Measurements from ENCODE around the gene ATXN7.

Gene ATXN7

DNA sequence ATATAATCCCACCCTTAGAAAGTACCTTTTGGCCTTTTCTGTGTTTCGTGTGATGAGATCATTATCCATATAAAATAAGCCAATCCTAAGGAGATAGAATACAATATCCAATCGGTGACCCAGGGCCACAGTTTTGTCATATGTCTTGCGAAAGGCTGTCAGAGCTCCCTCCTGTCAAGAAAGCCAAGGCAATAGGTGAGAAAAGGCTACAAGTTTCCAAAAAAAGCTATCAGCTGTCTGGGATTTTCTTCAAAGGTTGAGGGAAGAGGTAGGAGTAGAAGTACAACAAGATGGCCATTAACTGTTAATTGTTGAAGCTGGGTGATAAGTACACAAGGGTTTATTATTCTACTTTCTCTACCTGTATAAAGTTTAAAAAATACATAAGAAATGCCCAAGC is 155.6 kb downstream of the ATXN7 start:
- TF ChIP-seq, protein P1, sequence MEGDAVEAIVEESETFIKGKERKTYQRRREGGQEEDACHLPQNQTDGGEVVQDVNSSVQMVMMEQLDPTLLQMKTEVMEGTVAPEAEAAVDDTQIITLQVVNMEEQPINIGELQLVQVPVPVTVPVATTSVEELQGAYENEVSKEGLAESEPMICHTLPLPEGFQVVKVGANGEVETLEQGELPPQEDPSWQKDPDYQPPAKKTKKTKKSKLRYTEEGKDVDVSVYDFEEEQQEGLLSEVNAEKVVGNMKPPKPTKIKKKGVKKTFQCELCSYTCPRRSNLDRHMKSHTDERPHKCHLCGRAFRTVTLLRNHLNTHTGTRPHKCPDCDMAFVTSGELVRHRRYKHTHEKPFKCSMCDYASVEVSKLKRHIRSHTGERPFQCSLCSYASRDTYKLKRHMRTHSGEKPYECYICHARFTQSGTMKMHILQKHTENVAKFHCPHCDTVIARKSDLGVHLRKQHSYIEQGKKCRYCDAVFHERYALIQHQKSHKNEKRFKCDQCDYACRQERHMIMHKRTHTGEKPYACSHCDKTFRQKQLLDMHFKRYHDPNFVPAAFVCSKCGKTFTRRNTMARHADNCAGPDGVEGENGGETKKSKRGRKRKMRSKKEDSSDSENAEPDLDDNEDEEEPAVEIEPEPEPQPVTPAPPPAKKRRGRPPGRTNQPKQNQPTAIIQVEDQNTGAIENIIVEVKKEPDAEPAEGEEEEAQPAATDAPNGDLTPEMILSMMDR (conservative IDR thresholded peaks at IDR 0.05; ENCODE audit: low read length) = no peak
- no peaks in the 10 kb centered on the region for H3K27me3 ChIP-seq (ENCODE audit: insufficient read depth, low read length, poor library complexity, severe bottlenecking)
- H3K9ac ChIP-seq (ENCODE audit: low read depth, low read length, poor library complexity, severe bottlenecking) = no peak overlapping the region
- H4K20me1 ChIP-seq (ENCODE audit: insufficient read depth, low read length, poor library complexity, severe bottlenecking) = peaks cover 31% of the 10 kb centered on the region
- H3K36me3 ChIP-seq (ENCODE audit: insufficient read depth, low read length) = peaks cover 43% of the 10 kb centered on the region; the same call in 1 of the 2 replicates
- H3K4me2 ChIP-seq (ENCODE audit: low read depth, low read length, poor library complexity, severe bottlenecking) = peak overlapping the region; percentile 99
- H2AFZ ChIP-seq (ENCODE audit: low read length) = no peak overlapping the region
- peaks cover 32% of the 10 kb centered on the region for H3K79me2 ChIP-seq (ENCODE audit: insufficient read depth, low read length)
- no peaks in the 10 kb centered on the region for H3F3A ChIP-seq (ENCODE audit: low read depth)
- H3K9me2 ChIP-seq (replicated peaks; ENCODE audit: low read depth, low read length) = no peaks in the 10 kb centered on the region
- no peak overlapping the region for H3K4me3 ChIP-seq (ENCODE audit: low read length, poor library complexity, severe bottlenecking)
- H3K9me3 ChIP-seq (ENCODE audit: insufficient read depth, low read depth, low read length) = no peaks in the 10 kb centered on the region
- H3K4me1 ChIP-seq (ENCODE audit: insufficient read depth, low read length, poor library complexity, severe bottlenecking) = peaks cover 23% of the 10 kb centered on the region

DNA sequence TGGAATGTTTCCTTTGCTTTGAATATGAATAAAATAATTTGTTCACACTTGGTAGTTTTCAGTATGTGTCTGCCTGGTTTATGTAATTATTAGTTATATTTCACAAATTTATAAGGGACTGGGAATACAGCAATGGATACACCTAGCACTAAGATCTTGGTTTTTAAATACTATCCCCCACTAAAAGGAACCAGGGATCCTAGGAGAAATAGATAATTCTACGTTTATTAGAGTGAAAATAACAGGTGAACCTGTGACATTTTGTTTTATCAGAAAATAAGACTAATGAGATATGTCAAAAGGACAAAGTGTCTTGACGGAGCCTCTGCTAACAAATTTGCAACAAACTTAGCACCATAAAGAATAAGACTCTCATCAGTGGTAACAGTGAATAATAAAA is 156.2 kb downstream of the ATXN7 start:
- Histone ChIP-seq H2AFZ (ENCODE audit: low read length) (no peak overlapping the region), H3K27me3 (ENCODE audit: insufficient read depth, low read length, poor library complexity, severe bottlenecking) (no peaks in the 10 kb centered on the region), H3K4me2 (ENCODE audit: low read depth, low read length, poor library complexity, severe bottlenecking) (peak overlapping the region; percentile 99), H3K9me2 (replicated peaks; ENCODE audit: low read depth, low read length) (no peaks in the 10 kb centered on the region), H3K36me3 (ENCODE audit: insufficient read depth, low read length) (peaks cover 37% of the 10 kb centered on the region; the same call in 1 of the 2 replicates), H3K4me3 (ENCODE audit: low read length, poor library complexity, severe bottlenecking) (no peak overlapping the region), H3F3A (ENCODE audit: low read depth) (no peaks in the 10 kb centered on the region), H3K79me2 (ENCODE audit: insufficient read depth, low read length) (peaks cover 32% of the 10 kb centered on the region), H3K9me3 (ENCODE audit: insufficient read depth, low read depth, low read length) (no peaks in the 10 kb centered on the region), H3K9ac (ENCODE audit: low read depth, low read length, poor library complexity, severe bottlenecking) (no peak overlapping the region), H4K20me1 (ENCODE audit: insufficient read depth, low read length, poor library complexity, severe bottlenecking) (peaks cover 29% of the 10 kb centered on the region), H3K4me1 (ENCODE audit: insufficient read depth, low read length, poor library complexity, severe bottlenecking) (peaks cover 23% of the 10 kb centered on the region)
- TF ChIP-seq, protein P1 (conservative IDR thresholded peaks at IDR 0.05; ENCODE audit: low read length) = no peak
- no peak for TF ChIP-seq EZH2phosphoT487 (IDR thresholded peaks at IDR 0.05; ENCODE audit: borderline replicate concordance)

DNA sequence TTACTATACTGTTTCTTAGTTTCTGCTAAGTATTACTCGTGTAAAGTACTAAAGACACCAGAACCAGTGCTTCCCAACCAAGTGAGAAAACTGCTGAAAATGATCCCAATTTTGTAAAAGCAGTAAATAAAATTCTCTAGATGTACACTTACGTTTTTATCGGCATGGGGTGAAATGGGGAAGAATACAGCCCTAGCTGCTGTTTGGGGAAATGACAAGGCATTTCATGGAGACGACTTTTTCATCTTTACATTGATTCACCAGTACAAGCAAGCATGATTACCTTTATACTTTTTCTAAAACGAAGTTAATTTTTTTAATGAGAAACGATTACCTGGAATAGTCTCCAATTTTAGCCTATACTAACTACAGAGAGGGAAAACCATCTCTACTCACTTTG is 158.3 kb downstream of the ATXN7 start:
- TF ChIP-seq, protein P1 (conservative IDR thresholded peaks at IDR 0.05; ENCODE audit: low read length) = no peak
- no peak for TF ChIP-seq EZH2phosphoT487 (IDR thresholded peaks at IDR 0.05; ENCODE audit: borderline replicate concordance)
- Histone ChIP-seq H3K9me2 (replicated peaks; ENCODE audit: low read depth, low read length) (no peaks in the 10 kb centered on the region), H3K4me2 (ENCODE audit: low read depth, low read length, poor library complexity, severe bottlenecking) (peak overlapping the region; percentile 99), H3K4me3 (ENCODE audit: low read length, poor library complexity, severe bottlenecking) (peak overlapping the region; percentile 91), H3K79me2 (ENCODE audit: insufficient read depth, low read length) (peaks cover 32% of the 10 kb centered on the region), H2AFZ (ENCODE audit: low read length) (no peak overlapping the region), H3K36me3 (ENCODE audit: insufficient read depth, low read length) (peaks cover 26% of the 10 kb centered on the region; the same call in 1 of the 2 replicates), H3F3A (ENCODE audit: low read depth) (no peaks in the 10 kb centered on the region), H3K9me3 (ENCODE audit: insufficient read depth, low read depth, low read length) (no peaks in the 10 kb centered on the region), H4K20me1 (ENCODE audit: insufficient read depth, low read length, poor library complexity, severe bottlenecking) (peaks cover 29% of the 10 kb centered on the region), H3K9ac (ENCODE audit: low read depth, low read length, poor library complexity, severe bottlenecking) (peak overlapping the region; percentile 82), H3K4me1 (ENCODE audit: insufficient read depth, low read length, poor library complexity, severe bottlenecking) (peaks cover 23% of the 10 kb centered on the region), H3K27me3 (ENCODE audit: insufficient read depth, low read length, poor library complexity, severe bottlenecking) (no peaks in the 10 kb centered on the region)

All from Loucy (cell line).